Measurements from ENCODE around the gene OR51A2. TPM values are rescaled to one million over a fixed set of nuclear protein-coding genes. Genes with fewer than 3 reads are reported as not detected.

Gene OR51A2
- total RNA-seq, 1 experiment from 2014 or later = not detected

DNA sequence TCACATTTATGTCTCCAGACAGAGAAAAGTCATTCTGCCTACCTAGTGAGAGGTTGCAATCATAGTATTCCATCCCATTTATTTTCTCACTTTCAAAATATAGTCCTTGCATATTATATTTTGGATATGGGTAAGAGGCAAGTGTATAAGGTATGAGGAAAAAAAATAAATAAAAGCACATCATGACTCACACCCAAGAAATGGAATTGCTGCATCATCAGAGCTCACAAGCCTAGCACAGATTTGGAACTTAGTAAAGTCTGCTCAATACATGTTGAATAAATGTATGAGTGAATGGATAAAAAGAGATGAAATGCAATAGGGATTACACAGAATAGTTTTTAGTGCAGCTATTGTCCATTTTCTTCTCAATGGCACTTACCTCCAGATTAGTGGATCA is 28.9 kb downstream of the OR51A2 start:
- H3K9ac ChIP-seq (ENCODE audit: low read length) = no peak overlapping the region
- ATAC-seq = no peak
- ChIA-PET CTCF (no interaction called here), RAD21 (ENCODE audit: low non-redundant PET in 1 of 2, low total read pairs in 2 of 2, uncharacterized antibody in 2 of 2, unreplicated experiment in 2 of 2) (no interaction called here), POLR2A (no interaction called here)
- H3K4me3 ChIP-seq (replicated peaks in 1 of 2; ENCODE audit: low read depth in 1 of 2, low read length in 2 of 2) = no peak overlapping the region
- no peaks in the 10 kb centered on the region for H3K36me3 ChIP-seq (ENCODE audit: control insufficient read depth in 1 of 2, insufficient read depth in 2 of 2, low read length in 2 of 2)
- H3K27ac ChIP-seq (ENCODE audit: low read depth, low read length) = no peak overlapping the region
- H3K27me3 ChIP-seq (ENCODE audit: insufficient read depth, low read length) = peaks cover 24% of the 10 kb centered on the region; the same call in 1 of the 2 replicates
- no peak overlapping the region for H3K4me2 ChIP-seq (ENCODE audit: low read length)
- no peaks in the 10 kb centered on the region for H3K9me2 ChIP-seq (ENCODE audit: insufficient read depth)
- H2AFZ ChIP-seq (ENCODE audit: low read depth, low read length, poor library complexity, severe bottlenecking) = no peak overlapping the region
- no peaks in the 10 kb centered on the region for H4K20me1 ChIP-seq (ENCODE audit: insufficient read depth)
- no peaks in the 10 kb centered on the region for H3K79me2 ChIP-seq (ENCODE audit: insufficient read depth, low read length)
- no peak for DNase-seq (ENCODE audit: low read depth, low spot score)
- TF ChIP-seq ZNF274 (IDR thresholded peaks at IDR 0.05; ENCODE audit: low read depth, low read length) = no peak
- TF ChIP-seq, protein P1, sequence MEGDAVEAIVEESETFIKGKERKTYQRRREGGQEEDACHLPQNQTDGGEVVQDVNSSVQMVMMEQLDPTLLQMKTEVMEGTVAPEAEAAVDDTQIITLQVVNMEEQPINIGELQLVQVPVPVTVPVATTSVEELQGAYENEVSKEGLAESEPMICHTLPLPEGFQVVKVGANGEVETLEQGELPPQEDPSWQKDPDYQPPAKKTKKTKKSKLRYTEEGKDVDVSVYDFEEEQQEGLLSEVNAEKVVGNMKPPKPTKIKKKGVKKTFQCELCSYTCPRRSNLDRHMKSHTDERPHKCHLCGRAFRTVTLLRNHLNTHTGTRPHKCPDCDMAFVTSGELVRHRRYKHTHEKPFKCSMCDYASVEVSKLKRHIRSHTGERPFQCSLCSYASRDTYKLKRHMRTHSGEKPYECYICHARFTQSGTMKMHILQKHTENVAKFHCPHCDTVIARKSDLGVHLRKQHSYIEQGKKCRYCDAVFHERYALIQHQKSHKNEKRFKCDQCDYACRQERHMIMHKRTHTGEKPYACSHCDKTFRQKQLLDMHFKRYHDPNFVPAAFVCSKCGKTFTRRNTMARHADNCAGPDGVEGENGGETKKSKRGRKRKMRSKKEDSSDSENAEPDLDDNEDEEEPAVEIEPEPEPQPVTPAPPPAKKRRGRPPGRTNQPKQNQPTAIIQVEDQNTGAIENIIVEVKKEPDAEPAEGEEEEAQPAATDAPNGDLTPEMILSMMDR (IDR thresholded peaks at IDR 0.05 in 2 of 3, conservative IDR thresholded peaks at IDR 0.05 in 1 of 3; ENCODE audit: borderline replicate concordance in 1 of 3, insufficient read depth in 1 of 3, low read depth in 2 of 3, low read length in 2 of 3) = no peak
- H3K4me1 ChIP-seq (ENCODE audit: control insufficient read depth in 1 of 2, insufficient read depth in 2 of 2, low read length in 2 of 2) = no peaks in the 10 kb centered on the region
- no TSS peak for BruUV-seq (replicated peaks)
- H3K9me3 ChIP-seq (ENCODE audit: control insufficient read depth in 1 of 2, insufficient read depth in 1 of 2, low read depth in 1 of 2, low read length in 2 of 2) = no peaks in the 10 kb centered on the region
- intact Hi-C loops (cut with micrococcal nuclease) = no loop called here

DNA sequence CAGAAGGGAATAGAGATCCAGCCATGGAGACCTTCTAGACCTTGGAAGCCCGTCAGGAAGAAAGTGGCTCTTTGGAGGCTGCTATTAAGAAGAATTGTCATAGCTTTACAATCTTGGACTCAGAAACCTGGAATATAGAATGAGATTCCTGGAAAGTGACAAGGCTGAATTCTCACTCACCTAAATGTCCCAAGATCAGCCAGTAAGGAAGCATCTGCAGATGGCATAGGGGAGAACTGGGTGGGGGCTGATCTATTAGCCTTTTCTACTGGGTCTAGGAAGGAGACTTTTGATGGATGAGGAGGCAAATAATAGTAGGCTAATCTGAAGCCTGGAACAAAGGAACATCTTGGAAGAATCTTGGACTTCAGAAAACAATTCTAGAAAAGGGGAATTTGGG is 31.3 kb downstream of the OR51A2 start, which contains the start of gene OR51G1:
OR51G1 (minus strand) TSS at position 101 of the 400 bp plus-strand sequence; CDS start at position 101, 0 bp downstream.
- H3K9ac ChIP-seq (ENCODE audit: low read length) = no peak within 1 kb of the TSS
- no peak within 1 kb of the TSS for H3K27ac ChIP-seq (ENCODE audit: low read depth, low read length)
- H4K20me1 ChIP-seq (ENCODE audit: insufficient read depth) = no peaks in the 10 kb centered on the region
- H3K27me3 ChIP-seq (ENCODE audit: insufficient read depth, low read length) = peaks cover 15% of the 10 kb centered on the region
- no peak within 1 kb of the TSS for H2AFZ ChIP-seq (ENCODE audit: low read depth, low read length, poor library complexity, severe bottlenecking)
- BruUV-seq (replicated peaks) = no TSS peak
- no peak within 1 kb of the TSS for H3K4me3 ChIP-seq (replicated peaks in 1 of 2; ENCODE audit: low read depth in 1 of 2, low read length in 2 of 2)
- H3K9me2 ChIP-seq (ENCODE audit: insufficient read depth) = no peaks in the 10 kb centered on the region
- ChIA-PET CTCF (no interaction called here), POLR2A (no interaction called here), RAD21 (ENCODE audit: low non-redundant PET in 1 of 2, low total read pairs in 2 of 2, uncharacterized antibody in 2 of 2, unreplicated experiment in 2 of 2) (no interaction called here)
- no peaks in the 10 kb centered on the region for H3K9me3 ChIP-seq (ENCODE audit: control insufficient read depth in 1 of 2, insufficient read depth in 1 of 2, low read depth in 1 of 2, low read length in 2 of 2)
- H3K36me3 ChIP-seq (ENCODE audit: control insufficient read depth in 1 of 2, insufficient read depth in 2 of 2, low read length in 2 of 2) = no peaks in the 10 kb centered on the region
- intact Hi-C loops (cut with micrococcal nuclease) = no loop called here
- TF ChIP-seq CBX3 (IDR thresholded peaks at IDR 0.05; ENCODE audit: low read depth) (no peak), POLR2A (IDR thresholded peaks at IDR 0.05; ENCODE audit: borderline replicate concordance, extremely low read depth, insufficient read depth, insufficient read length) (no peak), CEBPB (IDR thresholded peaks at IDR 0.05; ENCODE audit: low read depth) (no peak), EZH2phosphoT487 (IDR thresholded peaks at IDR 0.05; ENCODE audit: borderline replicate concordance) (no peak), ELF1 (IDR thresholded peaks at IDR 0.05; ENCODE audit: borderline replicate concordance, low read depth) (no peak), ZFX (IDR thresholded peaks at IDR 0.05) (no peak), EZH2 (IDR thresholded peaks at IDR 0.05) (no peak), FOSL1 (IDR thresholded peaks at IDR 0.05; ENCODE audit: low read depth) (no peak), RAD21 (IDR thresholded peaks at IDR 0.05; ENCODE audit: low read depth) (no peak), JUND (IDR thresholded peaks at IDR 0.05) (no peak)
- TF ChIP-seq, protein P2, sequence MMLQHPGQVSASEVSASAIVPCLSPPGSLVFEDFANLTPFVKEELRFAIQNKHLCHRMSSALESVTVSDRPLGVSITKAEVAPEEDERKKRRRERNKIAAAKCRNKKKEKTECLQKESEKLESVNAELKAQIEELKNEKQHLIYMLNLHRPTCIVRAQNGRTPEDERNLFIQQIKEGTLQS (IDR thresholded peaks at IDR 0.05) = no peak
- TF ChIP-seq, protein P1 (IDR thresholded peaks at IDR 0.05 in 2 of 3, conservative IDR thresholded peaks at IDR 0.05 in 1 of 3; ENCODE audit: borderline replicate concordance in 1 of 3, insufficient read depth in 1 of 3, low read depth in 2 of 3, low read length in 2 of 3) = no peak
- TF ChIP-seq, protein P3, sequence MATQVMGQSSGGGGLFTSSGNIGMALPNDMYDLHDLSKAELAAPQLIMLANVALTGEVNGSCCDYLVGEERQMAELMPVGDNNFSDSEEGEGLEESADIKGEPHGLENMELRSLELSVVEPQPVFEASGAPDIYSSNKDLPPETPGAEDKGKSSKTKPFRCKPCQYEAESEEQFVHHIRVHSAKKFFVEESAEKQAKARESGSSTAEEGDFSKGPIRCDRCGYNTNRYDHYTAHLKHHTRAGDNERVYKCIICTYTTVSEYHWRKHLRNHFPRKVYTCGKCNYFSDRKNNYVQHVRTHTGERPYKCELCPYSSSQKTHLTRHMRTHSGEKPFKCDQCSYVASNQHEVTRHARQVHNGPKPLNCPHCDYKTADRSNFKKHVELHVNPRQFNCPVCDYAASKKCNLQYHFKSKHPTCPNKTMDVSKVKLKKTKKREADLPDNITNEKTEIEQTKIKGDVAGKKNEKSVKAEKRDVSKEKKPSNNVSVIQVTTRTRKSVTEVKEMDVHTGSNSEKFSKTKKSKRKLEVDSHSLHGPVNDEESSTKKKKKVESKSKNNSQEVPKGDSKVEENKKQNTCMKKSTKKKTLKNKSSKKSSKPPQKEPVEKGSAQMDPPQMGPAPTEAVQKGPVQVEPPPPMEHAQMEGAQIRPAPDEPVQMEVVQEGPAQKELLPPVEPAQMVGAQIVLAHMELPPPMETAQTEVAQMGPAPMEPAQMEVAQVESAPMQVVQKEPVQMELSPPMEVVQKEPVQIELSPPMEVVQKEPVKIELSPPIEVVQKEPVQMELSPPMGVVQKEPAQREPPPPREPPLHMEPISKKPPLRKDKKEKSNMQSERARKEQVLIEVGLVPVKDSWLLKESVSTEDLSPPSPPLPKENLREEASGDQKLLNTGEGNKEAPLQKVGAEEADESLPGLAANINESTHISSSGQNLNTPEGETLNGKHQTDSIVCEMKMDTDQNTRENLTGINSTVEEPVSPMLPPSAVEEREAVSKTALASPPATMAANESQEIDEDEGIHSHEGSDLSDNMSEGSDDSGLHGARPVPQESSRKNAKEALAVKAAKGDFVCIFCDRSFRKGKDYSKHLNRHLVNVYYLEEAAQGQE (IDR thresholded peaks at IDR 0.05; ENCODE audit: low read depth) = no peak
- no peaks in the 10 kb centered on the region for H3K4me1 ChIP-seq (ENCODE audit: control insufficient read depth in 1 of 2, insufficient read depth in 2 of 2, low read length in 2 of 2)
- no peak for DNase-seq (ENCODE audit: low read depth, low spot score)
- no peak for ATAC-seq
- no peaks in the 10 kb centered on the region for H3K79me2 ChIP-seq (ENCODE audit: insufficient read depth, low read length)
- H3K4me2 ChIP-seq (ENCODE audit: low read length) = no peak within 1 kb of the TSS
